Stimulated activated CD4-positive, alpha-beta T cell treated with anti-CD3 and anti-CD28 coated beads, Interleukin-2, amount 100 ng/mL, for 24 hours (primary cell): ENCODE measurements around the gene NXPH1.

Experiments used
- DNase-seq, 2 donors: peaks; one replicate each; pipeline ENCODE4 v3.0.0-alpha.2; 2020

NXPH1 gene

DNA sequence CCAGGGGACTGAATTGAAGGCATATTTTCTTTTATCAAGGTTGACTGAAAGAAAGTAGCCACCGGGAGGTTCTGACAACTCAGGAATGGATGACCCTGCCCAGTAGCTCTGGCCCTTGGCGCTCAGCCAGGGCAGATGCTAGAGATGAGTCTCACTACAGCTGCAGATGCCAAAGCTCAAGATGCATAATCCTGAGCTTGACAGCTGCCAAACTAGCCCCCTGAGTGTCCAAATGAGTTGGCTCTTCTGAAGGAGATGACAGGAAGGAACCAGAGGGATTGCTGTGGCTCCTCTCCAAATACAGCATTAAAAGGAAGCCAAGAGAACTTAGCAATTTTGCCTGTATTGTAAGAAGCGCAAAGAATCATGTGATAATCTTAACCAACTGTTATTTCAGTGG, 78.4 kb downstream of the NXPH1 start:
- DNase-seq = no peak

DNA sequence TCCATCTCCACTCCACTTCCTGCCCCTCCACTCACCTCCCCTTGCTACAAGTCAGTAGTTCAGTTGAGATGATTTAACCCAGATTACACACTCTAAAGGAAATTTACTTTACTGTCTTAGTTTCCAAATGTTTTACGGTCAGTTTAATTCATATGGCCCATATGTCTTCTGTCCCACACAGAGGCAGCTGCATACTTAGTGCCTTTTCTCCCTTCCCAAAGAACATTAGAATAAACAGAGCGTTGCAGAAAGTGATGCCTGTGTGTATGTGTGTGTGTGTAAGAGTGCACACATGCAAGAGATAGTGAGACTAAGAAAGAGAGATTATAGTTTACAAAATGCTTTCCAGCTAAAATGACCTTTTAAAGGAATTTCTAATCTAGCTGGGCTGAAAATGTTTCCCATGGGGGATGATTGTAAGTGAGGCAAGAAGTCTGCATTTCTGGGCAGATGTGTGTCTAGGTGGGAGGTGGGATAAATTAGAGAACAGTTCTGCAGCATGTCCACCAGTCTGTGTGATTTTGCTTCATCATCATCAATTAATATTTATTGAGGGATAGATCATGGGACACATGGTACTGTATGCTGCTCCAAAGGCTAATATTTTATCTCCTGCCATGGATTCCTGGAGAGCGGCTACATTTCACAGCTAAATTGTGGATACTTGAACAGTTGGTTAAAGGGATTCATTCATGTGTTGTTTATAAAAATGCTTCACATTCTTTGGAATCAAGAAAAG, 81.5 kb downstream of the NXPH1 start:
- DNase-seq = no peak

DNA sequence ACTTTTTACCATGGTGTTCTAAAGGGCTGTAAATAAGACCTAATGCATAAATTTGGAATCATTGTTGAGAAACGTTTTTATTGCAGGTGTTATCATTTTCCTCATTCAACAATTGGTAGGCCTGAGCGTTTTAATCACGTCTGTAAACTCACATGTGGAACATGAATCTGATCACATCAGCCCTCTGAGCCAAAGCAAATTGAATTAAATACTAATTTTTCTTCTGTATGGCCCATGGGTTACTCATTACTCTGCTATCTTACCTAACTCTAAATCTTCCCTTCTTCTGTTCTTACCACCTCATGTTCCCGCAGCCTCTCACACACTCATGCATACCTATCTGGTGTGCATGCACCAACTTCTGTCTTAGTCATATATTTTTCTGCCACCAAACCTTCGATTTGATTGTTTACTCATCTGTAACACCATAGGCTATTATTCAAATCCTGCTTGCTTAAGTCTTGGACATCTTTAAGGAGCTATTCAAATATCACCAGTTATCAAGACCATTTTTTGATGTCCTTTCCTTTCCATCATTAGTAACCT, 82.3 kb downstream of the NXPH1 start:
- DNase-seq = no peak

DNA sequence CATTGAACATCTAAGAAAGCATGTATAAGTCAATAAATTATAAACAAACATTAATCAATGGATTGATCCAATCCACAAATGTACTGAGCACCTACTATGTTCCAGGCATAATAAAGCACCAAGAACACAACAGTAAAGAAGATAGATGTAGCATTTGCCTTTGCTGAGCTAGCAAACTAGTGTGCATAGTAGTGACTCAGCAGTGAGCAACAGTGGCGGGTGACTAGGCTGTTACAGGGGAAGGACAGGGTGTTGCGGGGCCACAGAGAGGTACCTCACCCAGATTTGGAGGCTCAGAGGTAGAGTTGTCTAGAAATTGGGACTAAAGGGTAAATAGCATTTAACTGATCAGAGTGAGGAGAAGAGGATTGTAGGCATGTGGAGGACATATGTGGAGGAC, 83.6 kb downstream of the NXPH1 start:
- no peak for DNase-seq

DNA sequence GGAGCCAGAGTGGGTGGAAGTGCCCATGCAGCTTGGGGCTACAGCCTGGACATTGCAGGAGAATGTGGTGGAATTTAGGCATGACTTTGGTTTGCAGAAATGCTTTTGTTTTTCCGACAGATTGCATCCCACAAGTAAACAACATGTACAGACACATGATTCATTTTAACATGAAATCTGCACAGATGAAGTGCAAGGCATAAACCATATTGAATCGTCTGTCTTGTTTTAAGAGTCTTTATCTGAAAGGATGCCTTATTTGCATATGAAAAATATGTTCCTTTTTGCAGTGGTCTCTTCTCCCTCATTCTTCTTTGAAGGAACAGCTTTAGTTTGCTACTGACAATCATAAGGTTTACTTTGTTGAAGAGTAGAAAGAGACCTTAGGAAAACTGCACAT, 94.9 kb downstream of the NXPH1 start:
- DNase-seq = no peak

DNA sequence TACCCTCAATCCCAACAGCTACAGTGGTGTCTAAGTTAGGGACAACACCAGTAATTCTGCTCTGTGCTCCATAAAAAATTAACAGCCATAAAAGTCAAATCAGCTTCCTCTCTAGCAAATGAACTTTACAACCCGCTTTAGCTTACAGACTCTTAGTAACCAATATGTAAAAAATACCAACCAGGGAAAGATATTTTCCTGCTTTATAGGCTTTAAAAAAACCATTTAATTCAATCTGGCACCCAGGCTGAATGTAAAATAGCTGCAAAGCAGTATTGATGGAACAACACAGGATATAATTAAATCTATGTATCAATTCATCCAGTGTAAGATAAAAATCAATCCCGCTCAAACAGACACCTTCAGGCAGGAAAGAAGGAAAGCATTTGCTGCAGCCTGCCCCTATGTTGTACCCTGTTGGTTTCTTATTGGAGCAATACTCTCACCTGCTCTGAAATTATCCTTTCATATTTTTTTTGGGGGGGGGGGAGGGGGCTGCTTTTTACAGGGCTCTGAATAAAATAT, 98.6 kb downstream of the NXPH1 start:
- no peak for DNase-seq

DNA sequence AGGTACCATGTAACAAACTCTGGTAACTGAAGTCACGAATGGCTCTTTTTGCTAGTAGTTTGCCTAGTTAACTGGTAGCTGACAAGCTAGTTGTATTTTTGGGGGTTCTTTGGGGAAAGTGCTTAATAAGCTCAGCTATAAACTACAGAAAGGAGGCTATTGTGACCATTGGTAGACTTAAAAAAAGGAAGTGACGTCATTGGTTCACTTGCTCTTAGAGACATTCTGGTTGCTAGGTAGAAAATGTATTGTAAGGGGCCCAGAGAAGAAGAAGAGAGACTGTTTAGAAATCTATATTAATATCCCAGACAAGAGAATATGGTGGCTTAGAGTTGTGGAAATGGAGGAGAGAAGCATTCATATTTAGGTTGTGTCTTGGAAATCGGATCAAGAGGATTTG, 103.0 kb downstream of the NXPH1 start:
- no peak for DNase-seq

DNA sequence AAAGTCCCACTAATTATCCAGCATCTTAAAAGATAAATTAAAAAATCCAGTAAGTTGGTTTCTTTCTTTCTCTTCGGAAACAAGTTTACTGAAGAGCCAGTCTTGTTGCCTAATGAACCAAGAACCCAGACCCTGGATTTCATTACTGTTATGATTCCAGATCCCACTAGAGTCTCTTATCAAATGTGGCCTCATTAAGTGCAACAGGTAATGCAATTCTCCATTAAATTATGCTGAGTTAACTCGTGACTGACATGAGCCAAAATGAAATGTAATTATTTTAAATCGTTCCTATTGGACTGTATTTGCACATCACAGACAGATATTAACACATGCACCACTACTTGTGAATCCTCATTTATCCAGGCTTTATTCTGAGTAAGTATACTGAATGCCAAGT, 115.6 kb downstream of the NXPH1 start:
- no peak for DNase-seq

DNA sequence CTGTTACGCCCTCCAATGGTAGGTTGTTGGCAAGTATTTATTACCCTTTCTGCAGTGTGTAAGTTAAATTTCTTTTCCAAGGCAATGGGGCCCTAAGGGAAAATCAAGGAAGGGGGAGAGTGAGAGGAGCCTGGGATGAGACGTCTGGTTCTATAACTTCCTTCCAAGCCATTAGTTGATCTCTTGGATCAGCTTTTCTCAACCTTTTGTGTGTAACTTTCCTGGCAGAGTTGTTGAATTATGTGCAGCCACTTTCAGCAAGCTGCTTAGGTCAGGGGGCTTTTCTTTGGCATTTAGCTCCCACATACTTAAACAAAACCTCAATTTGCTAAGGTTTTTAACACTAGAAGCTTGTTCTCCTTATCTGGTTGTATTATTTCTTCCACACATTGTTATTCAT, 127.1 kb downstream of the NXPH1 start:
- DNase-seq = no peak

DNA sequence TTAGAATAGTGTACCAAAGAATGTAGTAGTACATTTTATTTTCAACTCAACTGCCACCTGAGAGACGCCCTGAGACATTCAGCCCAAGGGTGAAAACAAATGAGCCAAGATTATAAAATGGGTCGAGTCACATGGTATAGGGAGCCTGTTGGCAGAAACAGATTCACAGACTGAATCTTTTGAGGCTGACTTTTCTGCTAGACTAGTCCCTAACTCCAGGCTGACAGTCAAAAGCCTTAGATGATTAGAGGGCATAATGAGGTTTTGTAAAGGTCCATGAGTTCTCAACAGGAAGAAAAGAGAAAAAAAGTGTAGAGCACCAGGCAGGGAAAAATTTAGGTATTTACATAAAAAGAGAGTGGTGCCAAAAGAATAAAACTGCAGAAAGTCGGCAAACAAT, 128.0 kb downstream of the NXPH1 start:
- DNase-seq = no peak

DNA sequence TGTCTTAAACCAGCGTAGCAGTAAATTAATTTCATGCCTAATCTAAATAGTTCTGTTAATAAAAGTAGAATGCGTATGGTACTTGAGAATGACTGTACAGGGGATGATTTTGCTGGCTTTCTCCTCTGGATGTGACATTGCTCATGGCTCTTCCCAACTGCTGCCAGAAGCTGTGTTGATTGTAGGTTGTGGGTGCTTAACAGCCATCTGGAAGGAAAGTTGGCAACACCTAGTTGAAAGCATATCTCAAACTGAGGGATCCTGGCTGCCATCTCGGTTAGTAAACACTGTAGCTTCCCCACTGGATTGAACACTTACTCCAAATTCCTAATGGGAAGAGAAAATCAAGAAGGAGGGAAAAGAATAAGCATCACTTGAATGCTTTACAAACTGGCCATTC, 130.9 kb downstream of the NXPH1 start:
- no peak for DNase-seq

DNA sequence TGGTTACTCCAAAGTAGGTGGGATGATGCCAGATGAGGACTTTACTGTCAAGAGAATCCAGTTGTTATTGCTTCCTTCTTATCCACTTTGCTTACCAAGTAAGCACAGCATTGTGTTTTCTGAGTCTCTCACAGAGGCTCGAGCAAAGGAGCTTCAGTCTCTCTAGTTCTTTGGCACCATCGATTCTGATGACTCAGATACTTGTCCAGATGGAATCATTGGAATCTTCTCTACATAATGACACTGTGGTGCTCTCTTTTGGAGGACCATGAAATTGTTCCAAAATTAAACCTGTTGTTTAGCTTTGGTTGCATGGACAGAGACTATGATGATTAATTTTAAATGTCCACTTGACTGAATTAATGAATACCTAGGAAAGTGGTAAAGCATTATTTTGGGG, 132.6 kb downstream of the NXPH1 start:
- DNase-seq = no peak

DNA sequence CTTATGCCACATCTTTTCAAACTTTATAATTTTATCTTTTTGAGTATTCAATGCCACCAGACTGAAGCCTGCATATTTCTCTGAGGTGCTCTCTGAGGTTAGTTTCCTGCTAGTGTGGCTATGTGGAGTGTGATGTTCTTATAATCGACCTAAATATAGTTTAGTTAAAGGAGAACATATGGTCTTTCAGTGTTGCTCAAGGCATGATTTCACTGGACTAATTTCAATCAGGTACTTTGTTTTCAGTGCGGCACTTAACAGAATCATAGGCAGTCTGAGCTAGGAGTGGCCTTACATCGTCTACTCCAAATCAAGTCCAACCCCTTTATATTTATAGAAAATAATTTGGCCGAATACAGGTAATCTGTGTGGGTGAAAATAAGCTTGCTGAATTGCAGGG, 134.2 kb downstream of the NXPH1 start:
- no peak for DNase-seq

DNA sequence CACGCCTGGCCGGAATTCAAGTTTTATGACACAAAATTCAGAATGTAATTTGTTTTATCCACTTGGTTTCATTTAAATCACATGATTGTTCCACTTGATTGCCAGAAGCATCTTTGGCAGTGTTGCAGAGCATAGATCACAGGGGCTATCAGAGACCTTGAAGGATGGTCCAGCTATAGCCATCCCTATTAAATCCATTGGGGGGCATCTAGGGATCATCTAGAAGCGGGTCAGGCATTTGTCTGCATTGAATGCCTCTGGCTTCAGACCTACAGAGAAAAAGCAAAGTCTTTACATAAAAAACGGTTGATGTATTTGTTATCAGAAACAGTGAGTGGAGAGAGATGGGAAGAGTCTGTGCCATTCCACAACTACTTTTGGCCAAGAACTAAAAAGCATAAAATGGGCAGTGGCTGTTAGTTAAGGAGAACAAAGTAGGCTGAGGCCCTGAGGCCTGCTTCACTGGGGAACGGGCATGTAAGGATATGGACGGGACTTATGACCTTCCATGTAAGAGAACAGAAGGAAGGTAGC, 146.3 kb downstream of the NXPH1 start:
- DNase-seq = no peak

DNA sequence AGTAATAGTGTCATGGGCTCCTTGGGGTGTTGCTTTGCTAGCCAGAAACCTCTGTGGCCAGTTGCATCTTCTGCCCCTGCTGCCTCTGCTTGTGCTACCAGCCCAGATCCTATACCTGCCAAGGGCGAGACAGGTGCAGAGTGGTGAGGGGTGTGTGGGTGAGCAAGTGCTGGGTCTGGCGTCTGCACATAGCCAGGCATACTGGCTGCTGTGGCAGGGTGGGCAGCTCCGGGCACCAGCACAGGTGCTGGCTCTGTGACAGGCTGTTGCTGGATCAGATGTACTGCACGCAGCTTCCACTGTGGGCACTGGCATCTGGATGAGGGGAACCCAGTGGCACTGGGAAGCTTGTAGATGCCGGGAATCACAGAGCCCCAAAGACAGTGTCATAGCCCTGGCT, 148.4 kb downstream of the NXPH1 start:
- DNase-seq = no peak

DNA sequence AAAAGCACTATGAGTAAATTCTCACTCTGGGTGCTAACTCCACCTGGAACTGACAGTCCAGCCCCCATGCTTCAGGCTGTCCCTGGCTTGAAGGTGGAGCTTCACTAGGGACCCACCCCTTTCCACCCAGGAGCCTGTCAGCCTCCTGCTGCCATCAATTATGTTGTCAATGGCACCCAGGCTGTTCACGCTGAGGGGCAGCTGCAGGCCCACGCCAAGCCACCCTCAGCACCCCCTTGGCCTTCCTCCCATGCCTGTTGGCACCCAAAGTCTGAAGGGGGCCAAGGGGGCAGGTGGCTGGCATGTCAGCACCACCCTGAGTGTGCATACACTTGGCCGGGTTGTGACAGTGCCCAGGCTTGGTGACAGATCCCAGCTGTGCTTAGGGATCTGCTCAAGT, 149.3 kb downstream of the NXPH1 start:
- no peak for DNase-seq

DNA sequence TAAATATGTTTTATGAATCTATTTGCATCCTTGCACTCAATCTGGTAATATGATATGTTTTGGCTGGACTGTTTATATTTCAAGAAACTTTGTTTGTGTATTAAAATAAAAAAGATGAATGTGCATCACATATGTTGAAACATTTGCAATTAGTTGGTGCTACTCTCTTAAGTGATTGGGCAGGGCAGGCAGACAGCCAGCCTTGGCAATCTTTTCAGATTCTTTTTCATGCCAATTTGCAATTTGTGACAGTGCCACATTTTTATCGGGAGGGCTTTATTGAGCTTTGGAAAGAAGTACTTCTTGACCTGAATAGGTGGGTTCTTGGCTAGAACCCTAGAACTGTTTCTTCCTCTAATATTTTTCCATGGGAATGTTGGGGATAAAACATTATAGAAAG, 152.2 kb downstream of the NXPH1 start:
- no peak for DNase-seq

DNA sequence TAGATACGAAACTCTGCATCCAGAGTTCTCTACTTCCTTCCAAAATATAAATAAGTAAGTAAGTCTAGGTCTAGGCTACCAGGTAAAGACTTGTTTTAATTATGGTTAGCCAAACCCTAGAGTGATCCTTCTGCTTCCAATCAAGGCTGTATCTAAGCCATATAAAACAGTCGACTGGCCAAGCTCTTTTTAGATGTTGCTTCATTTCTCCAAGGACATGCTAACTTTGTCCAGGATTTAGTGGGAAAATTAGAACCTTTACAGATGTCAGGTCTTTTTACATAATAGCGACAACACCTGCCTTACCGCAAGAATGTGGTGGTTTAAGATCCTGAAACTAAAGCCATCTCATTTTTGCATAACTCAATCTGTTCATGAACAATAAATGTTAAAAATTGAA, 156.8 kb downstream of the NXPH1 start:
- DNase-seq = no peak

DNA sequence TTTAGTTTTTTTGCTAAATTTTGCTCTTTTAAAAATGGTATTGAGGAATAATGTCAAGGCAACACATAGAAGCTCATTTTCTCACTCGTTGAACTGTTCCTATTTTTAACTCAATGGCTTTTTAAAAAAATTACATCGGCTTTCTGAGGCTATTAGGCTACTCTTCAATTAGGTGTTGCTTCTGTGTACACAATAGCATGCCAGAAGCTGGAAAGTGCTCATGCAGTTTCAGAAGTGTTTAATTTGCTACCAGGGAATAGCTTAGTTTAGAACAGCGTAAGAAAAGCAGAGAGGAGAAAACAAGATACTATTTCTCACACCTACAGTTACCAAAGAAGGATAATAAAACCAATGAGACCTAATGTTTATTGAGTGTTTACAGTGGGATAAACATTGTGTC, 157.4 kb downstream of the NXPH1 start:
- no peak for DNase-seq

DNA sequence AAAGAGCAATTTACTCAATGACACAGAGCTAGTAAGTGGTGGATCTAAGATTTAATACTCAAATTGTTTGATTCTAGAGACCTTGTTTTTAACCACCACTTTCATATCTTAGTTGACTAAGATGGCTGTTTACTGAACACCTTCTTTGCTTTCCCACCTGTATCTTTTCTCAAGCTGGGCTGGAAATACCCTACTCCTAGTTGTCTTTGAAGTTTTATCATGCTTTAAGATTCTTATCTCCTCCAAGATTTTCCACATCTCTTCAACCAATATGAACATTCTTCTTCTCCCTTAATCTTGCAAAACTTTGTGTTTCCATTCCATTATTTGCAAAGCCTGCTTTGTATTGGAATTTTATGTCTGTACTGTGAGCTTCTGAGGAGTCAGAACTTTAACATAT, 157.9 kb downstream of the NXPH1 start:
- no peak for DNase-seq

DNA sequence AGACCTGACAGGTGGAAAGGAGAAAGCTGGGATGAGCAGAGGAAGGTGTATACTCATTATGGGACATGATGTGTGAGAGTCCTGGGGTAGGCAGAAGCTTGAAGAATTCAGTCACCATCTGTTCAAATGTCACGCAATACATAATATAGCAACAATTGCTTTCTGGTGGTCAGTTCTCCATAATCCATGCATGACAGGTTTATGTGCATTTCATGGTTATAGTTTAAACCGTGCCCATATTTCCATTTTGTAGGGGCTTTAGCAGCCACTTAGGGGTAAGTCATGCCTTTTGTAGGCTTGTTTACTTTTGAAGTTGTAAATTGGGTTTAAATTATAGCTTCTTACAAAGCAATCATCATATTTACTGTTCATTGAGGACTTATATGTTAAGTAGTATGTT, 158.8 kb downstream of the NXPH1 start:
- no peak for DNase-seq

DNA sequence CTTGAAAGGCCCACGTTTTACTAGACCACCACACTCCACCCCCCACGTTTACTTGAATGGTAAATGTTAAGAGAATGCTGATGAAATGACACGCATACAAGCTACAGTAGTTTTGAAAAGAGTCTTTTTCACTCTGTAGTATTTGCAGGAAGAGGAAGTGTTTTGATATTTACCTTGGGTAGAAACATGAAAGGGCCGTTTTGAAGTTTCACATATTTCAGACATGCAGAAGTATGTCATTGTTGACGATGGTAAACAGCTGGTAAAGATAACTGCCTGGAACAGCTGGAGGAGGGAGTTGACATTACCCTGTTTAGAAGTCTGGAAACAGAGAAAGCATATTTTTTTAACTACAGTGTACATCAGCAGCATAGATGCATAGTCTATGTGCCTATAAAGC, 160.7 kb downstream of the NXPH1 start:
- no peak for DNase-seq

DNA sequence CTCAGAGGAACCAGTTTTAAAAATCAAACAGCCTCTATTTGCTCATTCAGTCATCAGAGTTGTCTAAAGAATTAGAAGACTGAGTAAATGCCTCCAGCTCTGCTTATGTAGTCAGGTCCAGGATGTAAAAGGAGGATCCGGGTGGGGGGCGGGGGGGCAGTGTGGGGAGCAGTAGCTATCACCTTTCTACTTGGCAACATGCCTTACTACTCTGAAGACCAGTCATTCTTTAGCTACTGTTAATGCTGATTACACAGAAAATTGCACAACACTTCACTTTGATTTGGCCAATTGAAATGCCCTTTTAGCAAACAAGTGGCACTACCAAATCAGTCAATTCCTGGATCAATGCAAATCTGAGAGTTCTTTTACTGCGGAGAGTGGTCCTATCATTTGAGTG, 164.2 kb downstream of the NXPH1 start:
- no peak for DNase-seq

DNA sequence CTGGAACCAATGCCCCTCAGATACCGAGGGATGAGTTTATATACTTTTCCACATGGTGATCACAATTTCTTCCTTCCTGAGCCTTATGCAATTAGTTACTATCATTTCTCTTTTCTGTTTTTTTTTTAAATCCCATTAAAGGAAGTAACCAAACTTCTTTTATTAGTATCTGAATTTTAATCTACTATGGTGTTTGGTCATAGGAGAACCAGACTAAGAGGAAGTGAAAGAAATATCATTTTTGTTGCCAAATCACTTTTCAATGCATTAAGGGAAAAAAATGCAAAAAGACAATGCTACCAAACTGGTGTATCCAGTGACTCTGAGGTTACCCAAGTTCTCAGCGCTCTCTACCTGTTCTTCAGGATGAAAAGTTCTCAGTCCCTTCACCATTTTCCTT, 167.7 kb downstream of the NXPH1 start:
- DNase-seq = no peak

DNA sequence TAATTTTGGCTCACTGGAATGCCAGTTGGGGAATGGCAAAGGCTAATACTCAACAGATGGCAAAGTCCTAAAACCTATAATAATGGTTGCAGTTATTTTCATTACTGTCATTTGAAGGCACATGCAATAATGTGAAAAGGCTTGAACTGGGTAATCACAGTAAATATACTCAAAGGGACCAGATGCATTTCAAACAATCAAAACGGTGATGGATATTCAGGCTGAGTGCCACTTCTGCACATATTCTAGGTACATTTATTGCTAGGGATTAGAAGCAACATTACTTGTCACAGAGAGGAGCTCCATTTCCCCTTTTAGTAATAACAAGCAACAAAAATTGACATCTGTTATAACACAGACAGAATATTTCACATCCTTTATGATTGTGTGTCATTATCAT, 171.8 kb downstream of the NXPH1 start:
- DNase-seq = no peak
